HCT116 (cell line): ENCODE data around the gene KCNC1.

Experiments used
- CTCF ChIP-seq, 3 experiments: fragments of 200-600 bp in 1 of 3; sonication (generic) in 1 of 3; IDR thresholded peaks in 2 of 3; conservative IDR thresholded peaks in 1 of 3; 2 replicates each; pipeline ENCODE4 v1.5.1; 2012 to 2017; ENCODE audit warnings: low read depth in 2 of 3, low read length in 2 of 3, antibody characterized with exemption in 1 of 3, borderline replicate concordance in 1 of 3, control low read depth in 1 of 3, mild to moderate bottlenecking in 1 of 3, mixed read lengths in 1 of 3, mixed run types in 1 of 3, moderate library complexity in 1 of 3; ENCODE audit not compliant: insufficient read depth in 1 of 3
- EGR1 ChIP-seq: IDR thresholded peaks from 2 replicates; pipeline ENCODE4 v1.6.1; 2012; ENCODE audit warnings: low read depth
- EZH2 ChIP-seq: fragments of 200-600 bp; sonication (generic); IDR thresholded peaks from 2 replicates; pipeline ENCODE4 v1.6.1; 2017; ENCODE audit warnings: antibody characterized with exemption, mixed run types
- MAX ChIP-seq: IDR thresholded peaks from 2 replicates; pipeline ENCODE4 v1.6.1; 2012
- POLR2A ChIP-seq: IDR thresholded peaks from 2 replicates; pipeline ENCODE4 v1.7.0; 2011; ENCODE audit warnings: borderline replicate concordance; ENCODE audit not compliant: insufficient read depth, insufficient read length; ENCODE audit errors: extremely low read depth
- POLR2AphosphoS5 ChIP-seq: IDR thresholded peaks from 2 replicates; pipeline ENCODE4 v1.6.1; 2011; ENCODE audit warnings: mild to moderate bottlenecking, low read depth, low read length, moderate library complexity
- SP1 ChIP-seq: IDR thresholded peaks from 2 replicates; pipeline ENCODE4 v1.6.1; 2012; ENCODE audit warnings: low read depth
- SRF ChIP-seq: IDR thresholded peaks from 2 replicates; pipeline ENCODE4 v1.6.1; 2012; ENCODE audit warnings: low read depth
- ZNF274 ChIP-seq: fragments of 200-500 bp; sonication (Bioruptor generic); IDR thresholded peaks from 2 replicates; pipeline ENCODE4 v1.6.1; 2014; ENCODE audit warnings: mild to moderate bottlenecking, low read depth, low read length, inconsistent platforms

- TF ChIP-seq POLR2A (no peak), CTCF (IDR thresholded peaks at IDR 0.05 in 2 of 3, conservative IDR thresholded peaks at IDR 0.05 in 1 of 3; ENCODE audit: borderline replicate concordance in 1 of 3, insufficient read depth in 1 of 3, low read depth in 2 of 3, low read length in 2 of 3) (no peak), SP1 (no peak), EGR1 (no peak), SRF (no peak), MAX (no peak), ZNF274 (no peak), EZH2 (no peak), POLR2AphosphoS5 (no peak)
Observed at GRCh38 chr11:17741487-17741886, 6.9 kb downstream of the KCNC1 start.
